Natural killer cell (primary cell): Measurements from ENCODE around the gene EFHC2. TPM values are rescaled to one million over a fixed set of nuclear protein-coding genes. Genes with fewer than 3 reads are reported as not detected.

Source experiments
- ATAC-seq, 3 donors: fragments of 150-1000 bp in 2 of 3; fragments of 200-7000 bp in 1 of 3; cut with Tn5 transposase; 1 replicate in 1 of 3; 2 replicates in 2 of 3; pipeline ENCODE4 v1.10.0; 2021; ENCODE audit warnings: mild to moderate bottlenecking in 2 of 3, moderate library complexity in 2 of 3
- DNase-seq, 2 donors: peaks; one replicate each; pipeline versions ENCODE4 v3.0.0 to v3.0.0-alpha.2; 2013 to 2021; ENCODE audit warnings: mixed read lengths in 1 of 2
- H3K27ac ChIP-seq: one replicate; pipeline ENCODE4 v1.5.1; 2013; ENCODE audit warnings: mild to moderate bottlenecking, low read length
- H3K27me3 ChIP-seq: one replicate; pipeline ENCODE4 v1.6.1; 2013; ENCODE audit warnings: low read length; ENCODE audit not compliant: control insufficient read depth, insufficient read depth
- H3K36me3 ChIP-seq: one replicate; pipeline ENCODE4 v1.6.1; 2013; ENCODE audit warnings: low read length; ENCODE audit not compliant: control insufficient read depth, insufficient read depth
- H3K4me1 ChIP-seq: one replicate; pipeline ENCODE4 v1.6.1; 2013; ENCODE audit warnings: low read length; ENCODE audit not compliant: control insufficient read depth, insufficient read depth
- H3K4me3 ChIP-seq: one replicate; pipeline ENCODE4 v1.5.1; 2013; ENCODE audit warnings: low read length
- H3K9me3 ChIP-seq: one replicate; pipeline ENCODE4 v1.6.1; 2013; ENCODE audit warnings: low read length; ENCODE audit not compliant: control insufficient read depth, insufficient read depth
- H3K27ac Mint-ChIP-seq, 2 donors: one replicate each; pipeline ENCODE4 v1.8.0; 2022; ENCODE audit warnings: mild to moderate bottlenecking in 2 of 2, mixed read lengths in 2 of 2, moderate library complexity in 1 of 2
- H3K27me3 Mint-ChIP-seq, 2 donors: one replicate each; pipeline ENCODE4 v1.8.0; 2022; ENCODE audit warnings: low read depth in 2 of 2, mixed read lengths in 2 of 2
- H3K36me3 Mint-ChIP-seq: one replicate; pipeline ENCODE4 v1.8.0; 2022; ENCODE audit warnings: mixed read lengths
- H3K4me1 Mint-ChIP-seq, 2 donors: one replicate each; pipeline ENCODE4 v1.8.0; 2022; ENCODE audit warnings: mixed read lengths in 2 of 2
- H3K4me3 Mint-ChIP-seq: one replicate; pipeline ENCODE4 v1.8.0; 2022; ENCODE audit warnings: mild to moderate bottlenecking, moderate library complexity, mixed read lengths
- H3K9me3 Mint-ChIP-seq, 2 donors: one replicate each; pipeline ENCODE4 v1.8.0; 2022; ENCODE audit warnings: mixed read lengths in 2 of 2
- CTCF ChIP-seq: fragments of 200-600 bp; IDR thresholded peaks from one replicate; pipeline ENCODE4 v1.8.0; 2022; ENCODE audit warnings: antibody characterized with exemption
- WGBS: methylation state at CpG from one replicate; pipeline ENCODE4 v1.1.7; 2013; ENCODE audit warnings: missing lambda C conversion rate; ENCODE audit not compliant: insufficient coverage; 5-methylcytosine and 5-hydroxymethylcytosine counted together
- intact Hi-C: fragments of 100-400 bp; cut with micrococcal nuclease; formaldehyde crosslinking; loops from one replicate; pipeline ENCODE4 v1.14.2; 2022
- total RNA-seq, 4 donors: library from RNA; stranded (reverse); fragments of 120-200 nt in 1 of 4; gene quantifications; one replicate each; pipeline versions ENCODE4 v1.2.3 to v1.2.4, GENCODE V29; 2013 to 2022

EFHC2 gene
- total RNA-seq, 3 donors from 2014 or later (not counting 1 experiment from before 2014, with no cell fraction given), result 5.7 to 9.1 (median 8.9) TPM

- Histone ChIP-seq H3K9me3 (no peaks in the 10 kb centered on the region), H3K27ac (peak overlapping the region; percentile 35), H3K27me3 (no peaks in the 10 kb centered on the region), H3K4me3 (no peak overlapping the region), H3K36me3 (no peaks in the 10 kb centered on the region), H3K4me1 (peaks cover 6% of the 10 kb centered on the region)
- Mint-ChIP-seq H3K4me3 (peak overlapping the region; percentile 31), H3K9me3 (no peaks in the 10 kb centered on the region), H3K27ac (peak overlapping the region; percentile 71 to 79), H3K27me3 (peaks cover 0 to 6% of the 10 kb centered on the region in 2 donors), H3K4me1 (peaks cover 20 to 22% of the 10 kb centered on the region in 2 donors), H3K36me3 (no peaks in the 10 kb centered on the region)
- peak in 1 of 2 donors; percentile 63 for DNase-seq
- 35% methylated on average over 6 of the region's 7 CpGs for WGBS
- TF ChIP-seq CTCF, result no peak
- ATAC-seq, result peak; percentile 76 to 85 (median 85)
- intact Hi-C loops, result loop anchor here (5.0 kb wide), 1 partner anchor 97 kb away; the partner anchor contains the start of gene EFHC2
Measured at GRCh38 chrX:44245733-44246132, 97.7 kb downstream of the EFHC2 start.

GRCh38 chrX:44244008-44244407 is 99.5 kb downstream of the EFHC2 start:
- Mint-ChIP-seq H3K9me3 (no peaks in the 10 kb centered on the region), H3K4me1 (peaks cover 20 to 22% of the 10 kb centered on the region in 2 donors), H3K4me3 (no peak overlapping the region), H3K27me3 (peaks cover 0 to 7% of the 10 kb centered on the region in 2 donors), H3K27ac (peak overlapping the region; percentile 16 to 79), H3K36me3 (no peaks in the 10 kb centered on the region)
- Histone ChIP-seq H3K4me1 (peaks cover 6% of the 10 kb centered on the region), H3K4me3 (no peak overlapping the region), H3K9me3 (no peaks in the 10 kb centered on the region), H3K36me3 (no peaks in the 10 kb centered on the region), H3K27ac (no peak overlapping the region), H3K27me3 (no peaks in the 10 kb centered on the region)
- peak; percentile 41 for TF ChIP-seq CTCF
- ATAC-seq (peak in 2 of 3 donors; percentile 50 to 53), DNase-seq (peak in 1 of 2 donors; percentile 58)
- WGBS, result no CpG with 5 or more reads among the region's 1 CpG
- intact Hi-C loops, result loop anchor here (1.0 to 5.0 kb wide), 2 partner anchors 286 to 407 kb away; no protein-coding TSS in a partner anchor

GRCh38 chrX:44241546-44241945 is 101.9 kb downstream of the EFHC2 start:
- H3K4me3 Mint-ChIP-seq, result no peak overlapping the region
- Histone ChIP-seq H3K4me1 (peaks cover 6% of the 10 kb centered on the region), H3K9me3 (no peaks in the 10 kb centered on the region), H3K36me3 (no peaks in the 10 kb centered on the region), H3K27ac (no peak overlapping the region), H3K4me3 (no peak overlapping the region), H3K27me3 (no peaks in the 10 kb centered on the region)
- WGBS, result 100% methylated on average over 1 of the region's 4 CpGs
- TF ChIP-seq CTCF, result no peak
- peaks cover 20 to 22% of the 10 kb centered on the region in 2 donors for H3K4me1 Mint-ChIP-seq
- ATAC-seq (no peak), DNase-seq (no peak)
- H3K27ac Mint-ChIP-seq, result no peak overlapping the region
- intact Hi-C loops, result loop anchor here (5.0 kb wide), 1 partner anchor 404 kb away; no protein-coding TSS in a partner anchor
- peaks cover 0 to 17% of the 10 kb centered on the region in 2 donors for H3K27me3 Mint-ChIP-seq
- no peaks in the 10 kb centered on the region for H3K9me3 Mint-ChIP-seq
- H3K36me3 Mint-ChIP-seq, result no peaks in the 10 kb centered on the region

- Histone ChIP-seq H3K27me3 (no peaks in the 10 kb centered on the region), H3K4me1 (no peaks in the 10 kb centered on the region), H3K9me3 (no peaks in the 10 kb centered on the region), H3K4me3 (no peak overlapping the region), H3K36me3 (no peaks in the 10 kb centered on the region), H3K27ac (no peak overlapping the region)
- no peak for DNase-seq
- no peak overlapping the region for H3K27ac Mint-ChIP-seq
- no peaks in the 10 kb centered on the region for H3K36me3 Mint-ChIP-seq
- H3K4me3 Mint-ChIP-seq, result no peak overlapping the region
- WGBS, result no CpG with 5 or more reads among the region's 1 CpG
- H3K4me1 Mint-ChIP-seq, result peaks cover 12 to 16% of the 10 kb centered on the region in 2 donors
- ATAC-seq, result no peak
- H3K9me3 Mint-ChIP-seq, result no peaks in the 10 kb centered on the region
- no peak for TF ChIP-seq CTCF
- H3K27me3 Mint-ChIP-seq, result peaks cover 0 to 17% of the 10 kb centered on the region in 2 donors
- intact Hi-C loops, result loop anchor here (5.0 kb wide), 1 partner anchor 403 kb away; no protein-coding TSS in a partner anchor
Measured at GRCh38 chrX:44240036-44240435, 103.4 kb downstream of the EFHC2 start.
